GM21360 (cell line): Measurements from ENCODE around the gene MBP.

ENCODE experiments used
- ATAC-seq: cut with Tn5 transposase; IDR thresholded peaks from one replicate; pipeline ENCODE4 v1.9.1; 2021; ENCODE audit warnings: mild to moderate bottlenecking, moderate library complexity; ENCODE audit not compliant: unreplicated experiment

MBP gene

DNA sequence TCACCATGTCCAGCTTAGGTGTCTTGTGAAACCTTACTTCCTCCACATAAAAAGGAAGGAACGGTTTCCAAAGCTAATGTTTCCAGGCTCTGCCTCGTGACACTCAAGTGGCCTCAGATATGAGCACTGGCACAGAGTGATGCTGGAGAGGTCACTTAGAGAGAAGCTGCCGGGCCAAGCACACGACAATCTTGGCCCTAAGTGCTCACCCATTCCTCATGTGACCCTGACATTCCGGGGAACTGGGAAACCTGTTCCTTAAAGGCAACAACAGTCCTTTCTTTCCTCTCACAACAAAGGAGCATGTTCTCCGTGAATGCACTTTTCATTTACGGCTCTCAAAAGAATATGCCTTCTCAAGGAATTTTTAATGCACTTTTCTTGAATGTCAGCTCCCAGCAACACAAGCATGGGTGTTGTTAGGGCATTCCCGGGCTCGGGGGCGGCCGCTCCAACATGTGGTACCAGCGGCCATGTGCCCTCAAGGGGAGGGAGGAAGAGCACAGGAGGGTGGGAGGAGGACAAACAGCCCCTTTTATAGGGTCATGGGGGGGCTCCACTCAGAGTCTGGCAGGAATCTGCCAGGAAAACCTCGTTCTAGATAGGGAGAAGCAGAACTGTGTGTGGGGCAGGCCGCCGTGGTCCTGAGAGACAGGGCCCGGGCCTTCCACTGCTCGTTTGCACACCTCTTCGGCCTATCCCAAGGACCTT lies 118.6 kb downstream of the MBP start:
- no peak for ATAC-seq

DNA sequence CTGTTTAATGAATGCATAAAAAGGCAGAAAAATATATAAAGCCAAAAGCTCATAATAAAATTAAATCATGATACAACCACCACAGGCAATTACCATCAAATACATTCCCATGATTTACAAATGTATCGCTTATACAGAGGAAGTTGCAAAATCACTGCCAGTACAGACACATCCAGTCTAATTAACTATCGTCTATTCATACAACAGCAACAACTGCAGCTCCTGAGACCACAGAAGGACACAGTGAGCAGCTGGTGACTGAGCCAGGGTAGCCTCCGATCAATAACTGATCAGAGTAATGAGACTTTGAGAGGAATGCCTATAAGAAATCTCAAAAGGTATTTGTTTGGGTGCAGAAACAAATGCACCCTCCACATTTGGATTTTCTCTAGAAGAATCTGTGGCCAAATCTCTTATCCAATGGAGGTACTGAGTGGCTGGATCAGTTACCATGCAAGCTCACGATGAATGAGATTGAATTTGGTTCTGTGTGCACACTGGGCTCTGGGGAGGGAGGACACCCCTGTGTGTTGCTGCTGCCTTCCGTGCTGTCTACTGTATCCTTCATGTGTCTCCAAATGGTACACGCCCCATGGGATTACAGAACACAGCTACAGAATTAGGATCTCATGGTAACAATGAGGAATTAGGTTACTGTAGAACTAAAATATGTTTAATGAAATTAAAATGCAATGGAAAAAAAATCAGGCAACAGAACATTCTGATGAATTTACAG lies 119.6 kb downstream of the MBP start:
- no peak for ATAC-seq

DNA sequence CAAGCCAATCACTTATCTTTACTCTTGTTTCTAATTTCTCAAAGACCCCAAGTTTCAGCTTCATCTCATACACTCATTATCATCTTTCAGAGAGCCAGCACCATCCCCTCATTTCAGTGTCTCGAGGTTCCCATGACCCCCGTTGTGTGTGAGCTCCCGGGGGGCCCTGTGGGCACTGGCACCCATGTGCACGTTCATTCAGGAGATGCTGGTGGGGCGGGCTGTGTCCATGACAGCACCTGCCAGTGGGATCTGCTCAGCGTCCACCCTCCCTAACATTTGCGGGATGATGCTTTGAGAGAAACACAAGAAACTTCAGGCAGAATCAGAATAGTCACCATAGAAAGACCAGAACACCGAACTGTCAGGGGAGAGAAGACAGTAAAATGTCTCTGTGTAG lies 120.5 kb downstream of the MBP start:
- ATAC-seq: no peak

DNA sequence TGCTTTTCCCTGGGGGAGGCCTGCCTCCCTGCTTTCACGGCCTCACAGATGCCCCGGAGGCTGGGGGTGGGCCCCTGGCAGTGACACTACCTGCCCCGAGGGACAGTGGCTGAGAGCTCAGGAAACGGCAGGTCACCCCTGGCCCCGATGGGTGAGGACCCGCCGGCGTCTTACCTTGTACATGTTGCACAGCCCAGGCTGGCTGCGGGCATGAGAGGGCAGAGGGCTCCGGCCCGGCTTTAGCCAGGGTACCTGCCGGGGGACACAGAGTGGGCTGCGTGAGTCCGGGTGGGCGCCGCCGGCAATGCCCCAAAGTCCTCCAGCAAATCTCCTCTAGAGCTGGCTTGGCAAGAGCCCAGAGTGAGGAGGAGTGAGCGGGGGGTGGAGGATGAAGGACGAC lies 122.9 kb downstream of the MBP start:
- ATAC-seq: no peak

DNA sequence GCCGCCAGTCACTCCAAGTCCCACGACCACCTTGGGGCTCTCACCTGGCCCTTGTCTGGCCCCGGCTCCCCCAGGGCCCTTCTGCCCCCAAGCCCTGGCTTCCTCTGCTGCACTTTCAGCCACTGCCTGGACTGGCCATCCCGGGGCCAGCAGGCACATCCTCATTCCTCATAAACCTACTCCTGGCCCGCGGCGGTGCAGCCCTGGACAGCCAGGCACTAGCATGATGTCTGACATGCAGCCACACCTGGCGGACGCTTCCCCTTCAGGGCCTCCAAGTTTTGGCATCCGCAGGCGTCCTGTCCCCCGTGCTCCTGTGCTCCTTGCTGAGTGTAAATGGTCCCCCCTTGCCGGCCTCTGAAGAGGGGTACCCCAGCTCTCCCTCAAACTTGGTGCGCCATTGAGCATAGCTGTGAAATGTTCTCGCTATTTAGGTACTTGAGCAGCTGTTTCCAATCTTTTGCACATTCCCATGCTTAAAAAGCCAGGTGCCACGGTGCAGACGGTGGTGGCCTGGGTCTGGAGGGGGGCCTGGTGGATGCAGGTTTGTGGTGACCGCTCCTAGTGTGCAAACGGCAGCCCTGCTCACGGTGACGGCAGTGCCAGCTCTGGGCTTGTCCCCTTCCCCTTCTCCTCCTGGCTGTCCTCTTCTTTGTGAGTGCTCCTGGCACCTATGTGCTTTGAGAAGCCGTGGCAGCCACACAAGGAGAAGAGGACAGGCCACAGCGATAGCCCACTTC lies 123.8 kb downstream of the MBP start:
- ATAC-seq: no peak

DNA sequence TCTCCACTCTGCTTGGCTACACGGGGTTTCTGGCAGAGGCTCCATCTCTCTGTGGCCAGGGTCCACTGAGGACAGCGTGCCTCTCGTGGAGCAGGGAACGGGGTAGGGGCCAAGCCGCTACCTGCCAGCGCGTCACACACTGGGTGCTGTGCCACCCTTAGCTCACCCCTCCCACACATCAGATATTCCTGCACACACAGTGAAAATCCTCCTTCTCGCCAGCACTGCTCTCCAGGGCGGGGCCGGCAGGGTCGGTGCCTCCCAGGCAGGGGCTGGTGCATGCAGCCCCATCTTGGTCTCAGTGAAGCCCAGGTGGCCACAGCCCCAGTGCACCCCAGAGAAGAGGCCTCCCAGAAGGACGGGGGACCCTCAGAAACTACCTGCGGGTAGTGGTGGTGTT lies 124.6 kb downstream of the MBP start:
- ATAC-seq: no peak

DNA sequence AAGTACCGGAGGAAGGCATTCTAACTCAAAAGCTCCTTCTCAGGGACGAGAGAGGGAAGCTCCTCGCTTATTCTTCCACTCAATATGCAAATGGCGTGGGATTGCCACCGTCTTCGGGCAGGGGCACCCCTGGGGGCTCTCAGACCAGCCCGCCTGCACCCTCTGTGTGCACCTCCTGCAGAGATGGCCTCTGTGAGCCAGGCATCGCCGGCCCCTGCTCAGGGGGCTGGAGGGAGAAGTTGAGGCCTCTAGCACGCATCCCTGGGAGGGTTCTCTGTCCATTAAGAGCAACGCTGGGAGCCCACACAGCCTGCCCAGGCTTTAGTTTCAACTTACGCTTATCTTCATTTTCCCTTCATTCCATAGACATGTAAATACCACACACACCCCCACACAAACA lies 125.3 kb downstream of the MBP start:
- no peak for ATAC-seq

DNA sequence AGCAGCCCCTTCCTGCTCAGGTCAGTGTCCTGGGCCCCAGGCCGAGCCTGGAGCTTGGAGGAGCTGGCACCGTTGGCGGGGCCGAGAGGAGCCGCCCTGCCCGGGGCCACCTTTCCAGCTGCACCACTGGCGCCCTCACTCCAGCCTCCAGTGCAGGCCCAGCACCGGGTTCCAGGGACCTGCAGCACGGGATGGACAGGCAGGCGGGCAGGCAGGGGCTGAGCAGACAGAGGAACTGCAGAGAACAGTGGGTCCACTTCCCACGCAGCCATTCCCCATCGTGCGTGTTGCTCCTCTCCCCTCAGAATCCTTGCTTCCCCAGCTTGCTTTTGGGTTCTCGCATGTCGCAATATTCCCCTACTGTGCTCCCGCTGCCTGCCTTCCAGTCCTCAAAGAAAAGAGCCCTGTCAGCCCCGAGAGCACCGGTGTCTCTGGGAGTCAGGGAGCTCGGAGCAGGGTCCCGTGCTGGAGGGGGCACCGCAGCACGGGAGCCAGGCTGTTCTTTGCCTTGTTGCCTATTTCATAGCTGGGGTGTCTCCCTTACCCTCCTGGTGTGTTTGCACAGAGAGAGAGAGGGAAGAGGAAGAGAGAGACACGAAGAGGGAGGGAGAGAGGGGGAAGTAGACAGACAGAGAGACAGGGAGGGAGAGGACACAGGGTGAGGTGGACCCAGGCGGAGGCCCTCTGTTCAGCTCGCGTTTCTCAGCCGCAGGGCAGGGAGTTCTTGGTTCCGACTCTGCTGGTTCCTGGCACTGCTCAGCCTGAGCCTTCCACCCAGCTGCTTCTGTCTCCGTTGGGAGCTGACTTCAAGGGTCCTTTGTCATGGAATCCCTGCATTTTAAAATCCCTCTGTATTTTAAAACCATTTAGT lies 126.0 kb downstream of the MBP start:
- ATAC-seq: no peak

DNA sequence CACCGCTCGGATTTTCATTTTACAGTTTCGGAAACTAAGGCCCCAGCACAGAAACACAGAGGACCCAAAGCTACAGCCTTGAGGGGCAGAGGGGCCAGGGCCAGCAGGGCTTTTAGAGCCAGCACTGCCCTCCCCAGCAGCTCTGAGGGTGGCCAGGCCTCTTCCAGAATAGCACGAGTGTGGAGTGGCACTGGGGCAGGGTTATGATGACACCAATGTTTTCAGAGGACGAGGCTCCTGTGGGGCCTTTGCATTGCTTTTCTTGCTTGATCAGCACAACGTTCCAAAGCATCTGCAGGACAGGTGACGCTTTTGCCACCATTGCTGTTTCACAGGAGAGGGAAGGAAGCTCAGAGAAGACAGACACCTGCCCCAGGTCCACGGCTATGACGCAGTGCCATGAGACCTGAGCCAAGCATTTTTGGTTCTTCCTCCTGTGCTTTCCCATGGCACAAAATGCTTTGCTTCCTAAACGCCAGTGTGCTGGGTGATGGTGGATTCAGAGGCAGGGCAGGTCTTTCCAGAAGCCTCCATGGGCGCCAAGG lies 126.9 kb downstream of the MBP start:
- no peak for ATAC-seq

DNA sequence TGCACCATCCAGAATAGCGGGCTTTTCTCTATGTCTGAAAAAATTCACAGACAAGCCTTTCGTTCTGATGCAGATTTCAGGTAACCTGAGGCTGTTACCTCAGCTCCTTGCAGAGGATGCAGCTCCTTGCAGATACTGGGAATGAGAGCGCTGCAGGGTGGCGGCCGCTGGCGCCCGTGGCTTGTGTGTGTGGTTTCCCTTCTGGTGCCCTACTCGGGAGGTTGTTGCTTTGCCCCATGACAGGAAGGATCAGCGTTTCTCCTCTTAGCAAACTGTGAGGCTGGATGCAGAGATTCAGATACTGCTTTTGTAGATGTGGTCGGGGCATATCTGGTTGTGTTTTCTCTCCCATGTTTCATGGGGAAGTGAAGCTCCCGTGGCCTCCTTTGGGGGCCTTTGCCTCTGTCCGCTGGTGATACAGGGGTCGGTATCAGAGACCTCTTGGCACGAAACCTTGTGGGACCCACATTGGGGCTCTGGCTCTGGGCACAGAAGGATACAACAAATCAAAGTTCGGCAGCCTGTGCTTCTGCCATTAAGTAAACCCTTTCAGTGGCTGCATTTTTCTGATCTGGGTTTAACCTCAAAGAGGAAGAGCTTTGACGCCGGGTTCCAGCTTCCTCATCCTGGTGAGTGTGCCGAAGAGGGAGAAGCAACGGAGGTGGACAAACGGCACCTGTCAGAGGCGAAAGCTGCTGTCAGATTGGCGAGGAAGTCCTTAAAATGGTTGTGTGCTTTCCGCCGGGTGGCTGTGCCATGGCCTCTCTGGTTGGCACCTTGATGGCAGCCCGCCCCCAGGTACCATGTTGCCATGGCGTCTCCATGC lies 127.8 kb downstream of the MBP start:
- ATAC-seq: no peak

DNA sequence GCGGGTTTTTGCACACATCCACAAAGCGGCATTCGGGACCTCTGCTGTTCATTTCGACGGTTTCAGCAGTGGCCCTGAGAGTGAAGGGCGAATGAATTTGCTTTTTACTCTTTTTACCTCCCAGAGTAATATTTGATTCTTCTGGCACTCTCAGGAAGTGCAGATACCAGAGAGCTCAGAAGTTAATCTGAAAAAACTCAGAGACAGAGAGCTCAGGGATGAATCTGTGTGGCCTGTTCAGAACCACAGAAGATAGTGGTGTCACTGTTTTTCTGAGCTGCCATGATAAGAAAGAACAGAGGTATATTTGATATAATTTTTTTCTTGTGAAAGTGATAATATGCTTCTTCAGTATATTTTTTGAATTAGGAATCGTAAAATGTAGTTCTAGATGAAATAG lies 129.3 kb downstream of the MBP start:
- no peak for ATAC-seq

DNA sequence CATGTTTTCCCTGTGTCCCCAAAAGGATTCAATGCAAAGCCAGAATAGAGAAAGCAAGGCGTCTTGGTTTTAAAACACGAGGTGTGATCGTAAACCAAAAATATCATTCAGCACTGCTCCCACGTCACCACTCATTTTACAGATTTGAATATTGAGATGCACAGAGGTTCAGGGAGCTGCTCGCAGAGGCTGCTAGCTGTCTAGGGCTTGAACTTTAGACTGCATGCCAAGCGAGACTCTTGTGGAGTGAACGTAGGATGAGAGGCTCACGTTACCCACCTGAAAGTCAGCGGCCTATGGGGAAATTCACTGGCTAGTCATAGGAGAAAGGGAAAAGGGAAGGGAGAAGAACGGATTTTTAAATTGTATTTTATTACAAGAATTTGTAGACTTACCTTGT lies 130.1 kb downstream of the MBP start:
- ATAC-seq: no peak

DNA sequence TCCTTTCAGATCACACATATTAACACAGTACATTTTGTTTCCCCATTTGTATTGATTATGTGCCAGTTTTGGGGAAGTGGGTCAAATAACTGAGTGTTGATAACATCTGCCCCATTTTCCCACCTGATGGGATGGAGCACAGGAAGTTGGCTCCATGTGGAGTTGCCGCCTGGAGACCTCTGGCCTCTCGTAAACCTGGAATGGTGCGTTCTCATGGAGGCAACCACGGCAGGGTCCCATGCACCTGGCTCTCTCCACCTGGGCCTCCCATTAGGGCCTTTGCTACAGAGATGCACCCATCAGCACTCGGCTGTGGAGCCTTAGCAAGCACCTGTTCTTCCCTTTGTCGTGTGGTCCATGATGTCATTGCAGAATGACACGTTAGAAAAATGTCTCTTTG lies 130.6 kb downstream of the MBP start:
- no peak for ATAC-seq

DNA sequence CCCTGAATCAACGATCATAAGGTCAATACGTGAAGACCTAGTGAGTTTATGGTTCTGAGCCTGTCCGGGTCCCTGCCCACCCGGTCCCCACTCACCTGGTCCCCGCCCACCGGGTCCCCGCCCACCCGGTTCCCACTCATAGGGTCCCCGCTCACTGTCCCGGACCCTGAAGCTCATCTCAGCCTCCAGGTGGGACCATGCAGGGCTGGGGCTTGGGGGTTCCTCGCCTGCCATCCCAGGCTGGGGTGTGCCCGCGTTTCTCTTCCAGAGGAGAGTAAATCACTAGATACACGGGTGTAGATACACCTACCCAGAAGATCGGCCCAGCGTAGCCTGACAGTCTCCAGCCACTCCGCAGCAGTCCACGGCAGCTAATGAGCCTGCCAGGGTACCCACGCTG lies 131.5 kb downstream of the MBP start:
- no peak for ATAC-seq

DNA sequence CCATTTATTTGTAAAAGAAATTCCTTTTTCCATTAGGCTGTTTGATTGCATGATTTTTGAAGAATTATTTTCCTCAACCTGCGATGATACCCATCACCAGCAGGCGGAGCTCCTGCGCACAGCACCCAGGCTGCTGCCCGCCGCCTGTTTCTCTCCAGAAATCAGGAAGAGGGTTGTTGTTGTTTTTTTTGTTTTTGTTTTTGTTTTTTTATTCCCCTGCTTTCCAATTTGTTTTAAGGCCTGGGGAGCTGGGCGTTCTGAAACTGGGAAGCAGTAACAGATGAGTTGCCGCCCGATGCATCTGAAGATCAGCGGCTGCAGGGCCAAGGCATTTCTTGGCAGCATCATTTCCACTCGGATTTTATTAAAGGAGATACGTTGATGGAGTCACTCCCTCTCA lies 132.1 kb downstream of the MBP start:
- no peak for ATAC-seq

DNA sequence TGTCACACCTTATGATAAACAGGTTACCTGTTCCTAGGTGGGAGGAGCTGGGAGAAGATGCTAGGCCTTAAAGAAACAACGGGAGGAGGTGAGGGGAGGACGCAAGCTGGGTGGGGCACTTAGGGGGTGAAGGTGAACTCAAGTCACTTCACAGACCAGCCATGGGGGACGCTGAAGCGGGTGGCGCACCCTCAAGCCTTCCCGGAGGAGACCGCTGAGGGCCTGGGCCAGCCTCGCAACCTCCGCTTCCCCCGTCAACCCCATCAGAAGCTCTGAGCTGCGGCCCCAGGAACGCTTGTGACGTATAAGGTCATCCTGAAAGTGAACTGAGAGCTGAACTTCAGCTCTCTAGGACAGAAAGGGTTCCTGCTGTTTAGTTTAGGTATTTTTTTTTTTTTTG lies 133.5 kb downstream of the MBP start:
- ATAC-seq: no peak

DNA sequence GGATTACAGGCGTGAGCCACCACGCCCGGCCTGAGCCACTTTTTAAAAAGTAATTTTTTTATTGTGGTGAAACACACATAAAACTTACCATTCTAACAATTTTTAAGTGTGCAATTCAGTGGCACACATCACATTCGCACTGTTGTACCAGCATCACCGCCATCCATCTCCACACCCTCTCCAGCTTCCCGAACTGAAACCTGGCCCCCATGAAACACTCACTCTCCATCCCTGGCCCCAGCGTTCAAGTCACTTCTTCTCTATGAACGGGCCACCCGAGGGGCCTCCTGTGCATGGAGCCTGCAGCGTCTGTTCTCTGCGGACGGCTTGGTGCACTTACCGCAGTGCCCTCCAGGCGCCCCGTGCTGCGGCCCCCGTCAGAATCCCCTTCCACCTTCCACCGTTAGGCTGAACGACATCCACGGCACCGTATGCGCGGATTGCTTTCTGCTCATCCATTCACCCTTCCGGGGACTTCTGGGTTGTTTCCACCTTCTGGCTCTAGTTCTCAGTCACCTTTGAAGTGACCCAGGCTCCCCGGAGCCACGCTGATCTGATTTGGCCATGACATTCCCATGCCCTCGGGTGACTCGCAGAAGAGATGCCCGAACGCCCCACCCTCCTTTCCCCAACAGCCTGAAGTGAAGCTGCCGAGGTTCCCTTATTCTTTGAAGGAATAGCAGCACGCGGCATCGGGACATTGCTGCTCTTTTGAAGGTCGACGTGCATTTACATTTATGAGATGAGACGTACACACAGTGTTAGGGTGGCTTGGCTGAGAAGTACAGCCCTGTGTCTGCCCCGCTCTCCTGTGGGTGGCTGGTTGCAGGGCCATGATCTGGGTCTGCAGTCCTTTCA lies 134.4 kb downstream of the MBP start:
- ATAC-seq: no peak

DNA sequence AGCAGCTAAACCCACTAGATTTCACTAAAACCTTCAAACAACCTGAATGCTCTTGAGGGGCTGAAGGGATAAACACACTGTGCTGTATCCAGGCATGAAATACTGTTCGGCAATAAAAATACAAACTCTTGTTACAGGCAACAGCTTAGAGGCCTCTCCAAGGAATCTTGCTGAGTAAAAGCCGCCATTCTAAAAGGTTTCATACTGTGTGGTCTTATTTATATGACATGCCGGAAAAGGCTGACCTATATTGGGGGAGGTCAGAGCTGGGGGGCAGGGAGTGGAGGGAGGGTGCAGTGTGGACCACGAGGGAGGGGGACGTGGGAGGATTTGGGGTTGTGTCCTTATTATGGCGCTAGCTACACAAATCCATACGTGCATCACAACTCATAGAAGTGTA lies 136.2 kb downstream of the MBP start:
- ATAC-seq: no peak

DNA sequence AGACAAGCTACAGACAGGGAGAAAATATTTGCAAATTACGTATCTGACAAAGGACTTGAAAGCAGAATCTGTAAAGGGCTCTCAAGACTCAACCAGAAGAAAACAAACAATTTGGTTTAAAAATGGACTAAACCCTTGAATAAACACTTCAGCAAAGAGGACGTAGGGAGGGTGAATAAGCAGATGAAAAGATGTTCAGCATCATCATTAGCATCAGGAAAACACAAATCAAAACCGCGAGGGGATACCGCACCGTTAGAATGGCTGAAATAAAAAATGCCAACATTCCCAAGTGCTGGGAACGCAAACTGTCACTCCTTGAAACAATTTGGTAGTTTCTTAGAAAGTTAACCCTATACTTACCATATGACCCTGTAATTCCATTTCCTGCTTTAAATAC lies 136.7 kb downstream of the MBP start:
- no peak for ATAC-seq
